Ovary (tissue), 9 donors: ENCODE results near the gene ERBB2. TPM values are rescaled to one million over a fixed set of nuclear protein-coding genes. Genes with fewer than 3 reads are reported as not detected.

Experiments
- DNase-seq, 5 donors: peaks; one replicate each; pipeline ENCODE4 v3.0.0-alpha.2; 2019 to 2020
- H3K27ac ChIP-seq, 2 donors: fragments of 200-600 bp; one replicate each; pipeline versions ENCODE4 v1.5.1 to v1.8.0; 2019 to 2022
- H3K27me3 ChIP-seq: fragments of 200-600 bp; one replicate; pipeline ENCODE4 v1.8.0; 2022
- H3K36me3 ChIP-seq: fragments of 200-600 bp; sonication (generic); one replicate; pipeline ENCODE4 v1.5.1; 2019
- H3K4me1 ChIP-seq: one replicate; pipeline ENCODE4 v1.8.1; 2013; ENCODE audit warnings: mild to moderate bottlenecking, moderate library complexity; ENCODE audit not compliant: insufficient read depth
- H3K4me3 ChIP-seq: fragments of 200-600 bp; sonication (generic); one replicate; pipeline ENCODE4 v1.5.1; 2017
- H3K9me3 ChIP-seq, 2 donors: fragments of 200-600 bp in 1 of 2; sonication (generic) in 1 of 2; one replicate each; pipeline versions ENCODE4 v1.5.1 to v1.8.1; 2013 to 2019; ENCODE audit warnings: mild to moderate bottlenecking in 1 of 2, moderate library complexity in 1 of 2
- EP300 ChIP-seq: sonication (generic); formaldehyde crosslinking; IDR thresholded peaks from one replicate; pipeline ENCODE4 v1.6.1; 2017; ENCODE audit warnings: antibody characterized with exemption
- POLR2A ChIP-seq: fragments of 450-650 bp; IDR thresholded peaks from one replicate; pipeline ENCODE4 v1.6.1; 2017; ENCODE audit warnings: antibody characterized with exemption, mild to moderate bottlenecking, moderate library complexity
- WGBS, 3 donors: extraction: QIAGEN DNeasy Blood & Tissue Kit in 1 of 3; methylation state at CpG; one replicate each; pipeline versions ENCODE4 v1.1.5 to v1.1.7; 2013 to 2017; 5-methylcytosine and 5-hydroxymethylcytosine counted together
- intact Hi-C, 4 donors: fragments of 100-400 bp; cut with DNase I; formaldehyde crosslinking; loops; one replicate each; pipeline versions ENCODE4 v1.11.0 to v1.15.1; 2022 to 2023
- polyA plus RNA-seq, 2 donors: library from polyadenylated mRNA; stranded (reverse); fragments of 200-250 nt in 1 of 2; fragments of 350-450 nt in 1 of 2; fragmentation: Illumina TruSeq in 1 of 2; extraction: RNeasy Lipid Tissue Mini Kit (QIAGEN cat#74804) in 1 of 2; gene quantifications; one replicate each; pipeline ENCODE4 v1.2.3, GENCODE V29; 2013 to 2014
- total RNA-seq, 7 donors: library from RNA; depleted of rRNA in 2 of 7; stranded (reverse); fragments of >200 nt in 2 of 7; fragmentation: NEBNext Ultra II Directional in 3 of 7; extraction: Animal tissue kit (Norgen Biotek cat#: 25700) in 3 of 7; gene quantifications; one replicate each; pipeline versions ENCODE4 v1.1.0 to v1.2.4, GENCODE V29; 2016 to 2023
- TF ChIP-seq, protein P1 (sequence below), 3 donors: fragments of 450-650 bp in 2 of 3; fragments of 200-600 bp in 1 of 3; IDR thresholded peaks; one replicate each; pipeline versions ENCODE4 v1.5.1 to v1.8.0; 2016 to 2022; ENCODE audit warnings: antibody characterized with exemption in 3 of 3, mild to moderate bottlenecking in 1 of 3
- donor health status: DM: no; HTN: no; CAD: no; lungs with moderate emphysema.
- donor health status: DM: no; HTN: no; CAD: no.
- donor health status: Bipolar disorder and iron deficiency.
- donor health status: DM: yes; HTN: yes; CAD: no.
- donor health status: DM: no; HTN: no; CAD: no.
- donor health status: DM: yes; HTN: yes; CAD: no.

ERBB2 gene
- total and polyA plus RNA-seq, 9 donors, result 20.1 to 66.3 (median 50.6) TPM

DNA sequence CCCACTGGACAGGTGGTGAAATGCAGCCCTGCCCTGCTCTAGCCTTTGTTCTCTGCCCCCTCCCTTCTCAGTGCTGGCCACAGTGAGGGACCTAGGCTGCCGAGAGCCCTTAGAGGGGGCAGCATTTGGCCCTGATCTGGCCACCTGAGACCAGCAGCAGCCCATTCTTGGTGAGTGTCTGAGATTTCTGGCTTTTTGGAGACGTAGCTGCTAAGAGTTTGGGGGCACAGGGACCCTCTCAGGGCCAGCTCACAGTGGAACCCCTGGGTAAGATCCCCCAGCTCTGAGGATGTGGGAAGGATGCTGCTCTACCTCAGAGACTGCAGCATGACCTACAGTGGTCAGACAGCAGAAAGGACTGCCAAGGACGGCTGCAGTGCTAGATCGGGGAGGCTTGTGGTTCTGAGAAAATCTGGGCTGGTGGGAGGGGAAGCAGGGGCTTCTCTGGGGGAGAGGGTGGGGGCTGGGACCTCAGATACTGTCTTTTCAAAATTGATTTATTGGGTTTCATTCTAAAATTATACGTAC, 51.2 kb downstream of the ERBB2 start:
- Histone ChIP-seq H3K9me3 (no peaks in the 10 kb centered on the region), H3K4me1 (no peaks in the 10 kb centered on the region), H3K27me3 (no peaks in the 10 kb centered on the region), H3K4me3 (no peak overlapping the region), H3K27ac (no peak overlapping the region), H3K36me3 (no peaks in the 10 kb centered on the region)
- TF ChIP-seq POLR2A, result no peak
- TF ChIP-seq EP300, result no peak
- TF ChIP-seq, protein P1, sequence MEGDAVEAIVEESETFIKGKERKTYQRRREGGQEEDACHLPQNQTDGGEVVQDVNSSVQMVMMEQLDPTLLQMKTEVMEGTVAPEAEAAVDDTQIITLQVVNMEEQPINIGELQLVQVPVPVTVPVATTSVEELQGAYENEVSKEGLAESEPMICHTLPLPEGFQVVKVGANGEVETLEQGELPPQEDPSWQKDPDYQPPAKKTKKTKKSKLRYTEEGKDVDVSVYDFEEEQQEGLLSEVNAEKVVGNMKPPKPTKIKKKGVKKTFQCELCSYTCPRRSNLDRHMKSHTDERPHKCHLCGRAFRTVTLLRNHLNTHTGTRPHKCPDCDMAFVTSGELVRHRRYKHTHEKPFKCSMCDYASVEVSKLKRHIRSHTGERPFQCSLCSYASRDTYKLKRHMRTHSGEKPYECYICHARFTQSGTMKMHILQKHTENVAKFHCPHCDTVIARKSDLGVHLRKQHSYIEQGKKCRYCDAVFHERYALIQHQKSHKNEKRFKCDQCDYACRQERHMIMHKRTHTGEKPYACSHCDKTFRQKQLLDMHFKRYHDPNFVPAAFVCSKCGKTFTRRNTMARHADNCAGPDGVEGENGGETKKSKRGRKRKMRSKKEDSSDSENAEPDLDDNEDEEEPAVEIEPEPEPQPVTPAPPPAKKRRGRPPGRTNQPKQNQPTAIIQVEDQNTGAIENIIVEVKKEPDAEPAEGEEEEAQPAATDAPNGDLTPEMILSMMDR (IDR thresholded peaks at IDR 0.05), result no peak
- DNase-seq, result no peak
- 33 to 46% (median 42%) methylated on average over 5 of the region's 5 CpGs for WGBS, 3 donors
- intact Hi-C loops, result loop anchor here (5.0 kb wide), 2 partner anchors 124 to 129 kb away; partner anchors contain the start of gene PPP1R1B (in 1 of the 4)

GRCh38 chr17:39751637-39752036, 51.8 kb downstream of the ERBB2 start:
- Histone ChIP-seq H3K27me3 (no peaks in the 10 kb centered on the region), H3K4me3 (no peak overlapping the region), H3K36me3 (no peaks in the 10 kb centered on the region), H3K27ac (no peak overlapping the region), H3K9me3 (no peaks in the 10 kb centered on the region), H3K4me1 (no peaks in the 10 kb centered on the region)
- intact Hi-C loops, result loop anchor here (5.0 kb wide), 2 partner anchors 124 to 129 kb away; partner anchors contain the start of gene PPP1R1B (in 1 of the 4)
- peak in 1 of 5 donors; percentile 11 for DNase-seq
- WGBS, 3 donors, result 35 to 45% (median 40%) methylated on average over 10 of the region's 10 CpGs
- TF ChIP-seq, protein P1 (IDR thresholded peaks at IDR 0.05), result no peak
- TF ChIP-seq EP300 (no peak), POLR2A (no peak)

GRCh38 chr17:39752241-39752881, 52.5 kb downstream of the ERBB2 start:
- intact Hi-C loops, result loop anchor here (5.0 kb wide), 2 partner anchors 125 to 130 kb away; partner anchors contain the start of gene PPP1R1B (in 1 of the 4)
- Histone ChIP-seq H3K4me1 (no peaks in the 10 kb centered on the region), H3K36me3 (no peaks in the 10 kb centered on the region), H3K27me3 (no peaks in the 10 kb centered on the region), H3K4me3 (no peak overlapping the region), H3K9me3 (no peaks in the 10 kb centered on the region), H3K27ac (no peak overlapping the region)
- TF ChIP-seq EP300 (no peak), POLR2A (no peak)
- TF ChIP-seq, protein P1 (IDR thresholded peaks at IDR 0.05), result no peak
- DNase-seq, result peak in 1 of 5 donors; percentile 9
- WGBS, 3 donors, result 66 to 69% (median 69%) methylated on average over 13 of the region's 13 CpGs

- 8 to 42% (median 11%) methylated on average over 10 to 55 of the region's 55 CpGs for WGBS, 3 donors
- peak in 1 of 5 donors; percentile 31 for DNase-seq
- no peaks in the 10 kb centered on the region for H3K27me3 ChIP-seq
- no peaks in the 10 kb centered on the region for H3K4me1 ChIP-seq
- intact Hi-C loops, result loop anchor here (5.0 kb wide), 2 partner anchors 126 to 131 kb away; partner anchors contain the start of gene PPP1R1B (in 1 of the 4)
- peak overlapping the region; percentile 83 for H3K4me3 ChIP-seq
- TF ChIP-seq POLR2A (no peak), EP300 (no peak)
- TF ChIP-seq, protein P1 (IDR thresholded peaks at IDR 0.05), result no peak
- peak overlapping the region; percentile 61 to 93 for H3K27ac ChIP-seq
- no peaks in the 10 kb centered on the region for H3K9me3 ChIP-seq
- no peaks in the 10 kb centered on the region for H3K36me3 ChIP-seq
These were observed 53.8 kb downstream of the ERBB2 start for GRCh38 chr17:39753514-39754160.
